Embryonic facial prominence (tissue), 1 donor: ENCODE measurements around the gene PLPP3.
"Not testable (repeated sequence)": the region's sequence is repeated elsewhere in the genome, so short reads cannot be mapped to it uniquely, and the experiment has no call there.

ENCODE experiments used
- DNase-seq: peaks from one replicate; pipeline ENCODE4 v3.0.0-alpha.2; 2016; ENCODE audit errors: extremely low spot score

The PLPP3 gene

GRCh38 chr1:56578963-56579875 lies at the start of gene PLPP3:
TSS of gene PLPP3 (minus strand) at chr1:56579563. CDS start at chr1:56579016, 547 bp downstream.
- peak; percentile 95 for DNase-seq

- no peak for DNase-seq
Measured at GRCh38 chr1:56627636-56628039, 48.3 kb upstream of the PLPP3 start.

GRCh38 chr1:56627019-56627635 lies 47.8 kb upstream of the PLPP3 start:
- no peak for DNase-seq

- DNase-seq, result no peak
Measured at GRCh38 chr1:56626546-56626945, 47.2 kb upstream of the PLPP3 start.

DNA sequence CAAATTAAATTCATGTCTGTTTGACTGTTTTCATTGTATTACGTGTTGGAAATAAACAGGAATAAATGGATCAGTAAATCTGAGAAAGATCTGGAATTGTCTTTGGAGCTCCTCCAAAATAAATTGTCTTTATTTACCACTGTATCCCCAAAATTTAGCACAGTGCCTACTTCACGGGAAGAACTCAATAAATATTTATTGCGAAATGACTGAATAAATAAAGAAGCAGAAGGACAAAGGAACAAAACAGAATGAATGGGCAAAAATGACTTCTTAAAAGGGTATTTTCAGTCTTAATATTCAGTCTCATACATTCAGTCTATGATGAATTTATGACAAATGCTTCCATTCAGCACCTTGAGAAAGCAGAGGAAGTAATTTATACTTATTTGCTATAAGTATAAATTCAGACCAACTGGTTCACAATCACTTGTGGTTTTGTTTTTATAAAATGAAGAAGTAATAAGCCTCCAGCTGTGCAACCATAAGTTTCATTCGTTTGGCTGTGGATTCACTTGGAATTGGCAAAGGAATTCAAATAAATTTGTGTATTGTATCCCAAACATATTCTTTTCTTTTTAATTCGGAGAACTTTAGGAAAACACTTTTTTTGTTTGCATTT lies 46.6 kb upstream of the PLPP3 start:
- no peak for DNase-seq

DNA sequence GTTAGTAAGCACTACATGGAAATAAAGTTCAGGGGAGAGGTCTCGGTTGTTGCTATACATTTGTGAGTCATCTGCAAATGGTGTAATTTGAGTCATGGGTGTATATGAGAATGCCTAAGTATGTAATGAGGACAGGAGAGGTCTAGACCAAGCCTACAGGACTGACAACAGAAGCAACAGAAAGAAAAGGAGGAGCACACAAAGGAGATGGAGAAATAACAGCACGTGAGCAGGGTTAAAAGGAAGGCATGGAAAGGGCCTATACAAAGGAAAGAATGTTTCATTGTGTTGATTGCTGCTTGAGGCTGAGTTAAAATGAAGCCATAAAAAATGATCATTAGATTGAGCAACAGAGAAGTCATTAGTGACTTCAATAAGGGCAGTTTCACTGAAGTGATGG lies 37.8 kb upstream of the PLPP3 start:
- no peak for DNase-seq

- not testable (repeated sequence) for DNase-seq
Measured at GRCh38 chr1:56610770-56611169, 31.4 kb upstream of the PLPP3 start.

DNA sequence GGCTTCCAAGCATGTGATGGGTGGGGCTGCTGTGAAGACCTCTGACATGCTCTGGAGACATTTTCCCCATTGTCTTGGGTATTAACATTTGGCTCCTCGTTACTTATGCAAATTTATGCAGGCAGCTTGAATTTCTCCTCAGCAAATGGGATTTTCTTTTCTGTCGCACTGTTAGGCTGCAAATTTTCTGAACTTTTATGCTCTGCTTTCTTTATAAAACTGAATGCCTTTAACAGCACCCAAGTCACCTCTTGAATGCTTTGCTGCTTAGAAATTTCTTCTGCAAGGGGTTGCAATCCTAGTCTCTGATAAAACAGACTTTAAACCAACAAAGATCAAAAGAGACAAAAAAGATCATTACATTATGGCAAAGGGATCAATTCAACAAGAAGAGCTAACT lies 30.7 kb upstream of the PLPP3 start:
- DNase-seq, result not testable (repeated sequence)

DNA sequence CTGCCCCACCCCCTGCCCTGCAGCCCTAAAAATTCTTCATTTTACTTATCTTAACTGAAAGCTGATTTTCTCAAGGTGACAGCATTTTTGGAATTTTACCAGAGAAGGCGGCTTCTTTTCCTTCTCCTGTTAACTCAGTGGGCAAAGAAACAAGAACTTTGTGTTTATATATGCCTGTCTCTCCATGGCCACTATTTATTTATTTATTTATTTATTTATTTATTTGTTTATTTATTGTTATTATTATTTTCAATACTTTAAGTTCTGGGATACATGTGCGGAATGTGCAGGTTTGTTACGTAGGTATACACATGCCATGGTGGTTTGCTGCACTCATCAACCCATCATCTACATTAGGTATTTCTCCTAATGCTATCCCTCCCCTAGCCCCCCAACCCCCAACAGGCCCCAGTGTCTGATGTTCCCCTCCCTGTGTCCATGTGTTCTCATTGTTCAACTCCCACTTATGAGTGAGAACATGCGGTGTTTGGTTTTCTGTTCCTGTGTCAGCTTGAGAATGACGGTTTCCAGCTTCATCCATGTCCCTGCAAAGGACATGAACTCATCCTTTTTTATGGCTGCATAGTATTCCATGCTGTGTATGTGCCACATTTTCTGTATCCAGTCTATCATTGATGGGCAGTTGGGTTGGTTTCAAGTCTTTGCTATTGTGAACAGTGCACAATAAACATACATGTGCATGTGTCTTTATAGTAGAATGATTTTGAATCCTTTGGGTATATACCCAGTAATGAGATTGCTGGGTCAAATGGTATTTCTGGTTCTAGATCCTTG lies 16.2 kb upstream of the PLPP3 start:
- DNase-seq, result not testable (repeated sequence)

GRCh38 chr1:56591909-56592308 lies 12.5 kb upstream of the PLPP3 start:
- no peak for DNase-seq

DNA sequence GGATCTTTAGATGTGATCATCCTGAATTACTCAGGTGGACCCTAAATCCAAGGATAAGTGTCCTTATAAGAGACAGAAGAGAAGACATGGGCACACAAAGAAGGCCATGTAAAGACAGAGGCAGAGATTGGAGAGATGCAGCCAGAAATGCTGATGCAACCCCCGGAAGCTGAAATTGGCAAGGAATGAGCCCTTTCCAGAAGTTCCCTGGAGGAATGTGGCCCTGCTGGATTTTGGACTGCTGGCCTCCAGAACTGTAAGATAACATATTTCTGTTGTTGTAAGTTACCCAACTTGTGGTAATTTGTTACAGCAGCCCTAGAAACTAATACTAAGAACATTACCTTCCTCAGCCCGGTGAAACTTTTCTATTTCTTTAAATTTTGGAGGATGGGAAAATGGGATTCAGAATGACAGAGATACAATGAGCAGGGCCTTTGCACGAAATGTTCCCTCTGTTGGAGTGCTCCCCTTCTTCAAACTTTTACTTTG lies 11.2 kb upstream of the PLPP3 start:
- no peak for DNase-seq

GRCh38 chr1:56589369-56589768 lies 10.0 kb upstream of the PLPP3 start:
- no peak for DNase-seq

- no peak for DNase-seq
Measured at GRCh38 chr1:56586502-56586901, 7.1 kb upstream of the PLPP3 start.

GRCh38 chr1:56585985-56586384 lies 6.6 kb upstream of the PLPP3 start:
- DNase-seq, result no peak

- DNase-seq, result peak; percentile 63
Measured at GRCh38 chr1:56584910-56585528, 5.7 kb upstream of the PLPP3 start.

DNA sequence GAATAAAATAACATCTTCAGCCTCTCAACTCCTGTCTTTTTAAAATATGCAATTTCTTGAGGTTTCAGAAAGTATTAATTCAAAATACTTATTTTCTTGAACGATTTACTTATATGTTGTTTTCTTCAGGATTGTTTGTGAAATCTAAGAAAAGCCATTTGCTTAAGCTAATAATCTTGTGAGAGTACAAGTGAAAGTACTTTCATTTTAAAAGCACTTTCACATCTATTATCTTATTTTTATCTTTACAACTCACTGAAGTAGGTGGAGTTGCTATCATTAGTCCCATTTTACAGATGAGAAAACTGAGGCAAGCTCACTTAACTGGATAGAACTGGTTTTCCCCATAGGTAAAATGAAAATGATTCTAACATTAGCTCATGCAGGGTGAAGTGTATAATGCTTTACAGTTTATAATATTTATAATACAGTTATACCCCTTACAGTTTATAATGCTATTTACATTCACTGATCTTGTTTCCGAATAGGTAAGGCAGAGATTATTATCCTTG lies 4.7 kb upstream of the PLPP3 start:
- DNase-seq, result no peak

GRCh38 chr1:56580771-56581170 lies 1.4 kb upstream of the PLPP3 start:
- DNase-seq, result no peak

DNA sequence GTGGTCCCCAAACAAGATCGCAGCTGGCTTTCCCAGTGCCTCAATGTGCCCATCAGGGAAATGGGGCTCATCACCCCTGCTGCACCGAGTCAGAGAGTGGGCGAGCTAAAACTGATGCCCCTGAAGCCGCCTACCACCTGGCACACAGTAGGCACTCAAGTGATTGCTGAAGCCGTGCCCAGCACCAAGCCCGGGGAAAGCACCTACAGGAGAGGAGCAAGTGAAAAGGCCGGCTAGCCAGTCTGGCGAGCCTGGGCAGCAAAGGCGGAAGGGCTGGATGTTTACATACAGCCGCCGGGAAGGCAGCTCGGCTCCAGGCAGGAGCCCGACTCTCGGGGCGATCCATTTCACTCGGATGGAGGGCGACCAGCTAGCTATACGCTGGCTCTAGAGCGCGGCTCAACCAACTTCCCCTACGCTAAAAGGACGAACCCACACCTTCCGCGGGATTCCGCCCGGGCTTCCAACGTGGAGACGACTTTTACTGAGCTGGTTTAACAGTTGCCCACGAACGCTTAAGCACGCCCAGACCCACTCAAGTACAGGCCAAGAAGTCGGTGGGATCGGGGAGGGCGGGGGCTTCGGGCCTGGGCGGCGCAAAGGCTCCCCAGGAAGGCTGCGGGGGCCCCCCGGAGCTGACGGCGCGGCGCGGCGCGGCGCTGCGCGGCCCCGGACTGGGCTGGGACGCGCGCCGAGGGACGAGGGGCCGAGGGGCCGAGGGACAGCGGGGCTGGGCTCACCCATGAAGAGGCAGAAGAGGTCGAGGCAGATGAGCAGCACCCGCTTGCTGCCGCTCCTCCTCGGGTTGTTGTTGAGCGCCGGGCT lies 1.0 kb downstream of the PLPP3 start:
- DNase-seq, result peak; percentile 36

GRCh38 chr1:56577406-56578137 lies 1.8 kb downstream of the PLPP3 start:
- no peak for DNase-seq
